SK-N-DZ (cell line): ENCODE results near the gene RASAL1.
A peak's percentile ranks its signal among the peaks of the same experiment; 100 is the strongest.

Experiments
- DNase-seq: peaks from one replicate; pipeline ENCODE4 v3.0.0-alpha.2; 2015; ENCODE audit warnings: low spot score
- small RNA-seq, 2 experiments: library from RNA; depleted of rRNA; stranded (forward); fragments of <200 nt; gene quantifications; one replicate each; pipeline ENCODE3, GENCODE V24; 2014

The RASAL1 gene

GRCh38 chr12:113059071-113059595 is 76.4 kb downstream of the RASAL1 start:
- no peak for DNase-seq

DNA sequence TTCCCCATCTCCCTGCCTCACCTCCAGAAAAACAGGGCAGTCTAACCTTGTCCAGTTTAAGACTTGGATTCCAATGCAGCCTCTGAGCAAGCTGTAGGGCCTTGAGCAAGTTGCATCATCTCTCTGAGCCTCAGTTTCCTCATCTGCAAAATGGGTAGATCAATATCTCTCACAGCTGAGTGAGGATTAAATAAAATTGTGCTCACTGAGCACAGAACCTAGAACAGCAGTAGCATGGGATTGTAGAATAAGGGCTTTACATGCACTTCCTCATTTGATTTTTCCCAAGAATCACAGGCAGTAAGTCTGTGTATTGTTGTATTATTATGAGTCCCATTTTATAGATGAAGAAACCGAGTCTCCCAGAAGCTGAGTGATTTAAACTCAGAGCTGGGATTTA is 77.0 kb downstream of the RASAL1 start:
- no peak for DNase-seq

- no peak for DNase-seq
These were observed 77.7 kb downstream of the RASAL1 start for GRCh38 chr12:113057565-113058485.

- no peak for DNase-seq
These were observed 78.7 kb downstream of the RASAL1 start, which contains the start of gene DTX1 for GRCh38 chr12:113056631-113057488. Gene DTX1 (plus strand): TSS chr12:113056730. CDS start chr12:113058193, 1,463 bp downstream.

DNA sequence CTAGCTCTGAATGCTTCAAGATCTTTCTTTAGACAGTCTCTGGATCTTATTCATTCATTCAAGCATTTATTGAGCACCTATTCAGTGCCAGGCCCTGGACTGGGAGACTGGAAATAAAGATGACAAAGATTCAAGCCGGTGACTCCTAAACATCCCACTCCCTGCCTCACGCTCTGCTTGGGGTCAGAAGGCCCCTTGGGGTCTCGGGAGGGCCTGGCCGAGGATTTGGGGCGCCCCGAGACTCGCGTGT is 79.3 kb downstream of the RASAL1 start:
- DNase-seq: no peak

DNA sequence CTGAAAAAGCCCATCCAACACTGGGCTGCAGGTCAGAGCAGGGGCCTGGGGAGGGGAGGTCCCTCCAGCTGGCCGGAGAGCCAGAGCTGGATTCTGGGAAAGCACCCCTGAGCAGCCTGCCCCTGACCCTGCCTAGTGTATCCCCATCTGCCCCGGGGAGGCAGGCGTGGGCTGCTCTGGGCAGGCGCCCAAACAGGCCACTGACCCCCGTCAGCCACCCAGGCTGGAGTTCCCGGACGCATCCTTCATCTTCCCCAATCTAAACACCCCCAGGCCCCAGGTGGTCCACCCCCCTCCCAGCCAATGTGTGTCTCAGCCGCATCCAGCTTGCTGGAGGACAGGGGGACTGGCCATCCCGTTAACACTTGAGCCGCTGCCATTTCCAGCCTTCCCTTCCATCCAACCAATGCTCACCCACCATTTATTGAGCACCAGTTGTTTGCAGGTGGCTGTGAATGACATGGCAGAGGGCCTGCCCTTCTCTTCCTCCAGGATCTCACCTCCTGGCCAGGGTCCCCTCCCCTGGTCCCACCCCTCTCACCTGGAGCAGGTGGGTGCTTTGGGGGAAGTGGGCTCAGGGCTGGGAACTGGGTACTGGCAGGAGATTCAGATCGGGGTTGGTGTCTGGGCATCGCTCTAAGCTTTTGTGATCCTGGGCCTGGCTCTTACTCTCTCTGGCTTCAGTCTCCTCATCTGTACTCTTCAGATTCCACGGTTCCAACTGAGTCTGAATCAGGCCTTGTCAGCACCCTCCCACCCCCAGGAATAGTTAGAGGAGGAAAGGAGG is 79.8 kb downstream of the RASAL1 start:
- no peak for DNase-seq

- DNase-seq: no peak
These were observed 80.5 kb downstream of the RASAL1 start for GRCh38 chr12:113054948-113055486.

DNA sequence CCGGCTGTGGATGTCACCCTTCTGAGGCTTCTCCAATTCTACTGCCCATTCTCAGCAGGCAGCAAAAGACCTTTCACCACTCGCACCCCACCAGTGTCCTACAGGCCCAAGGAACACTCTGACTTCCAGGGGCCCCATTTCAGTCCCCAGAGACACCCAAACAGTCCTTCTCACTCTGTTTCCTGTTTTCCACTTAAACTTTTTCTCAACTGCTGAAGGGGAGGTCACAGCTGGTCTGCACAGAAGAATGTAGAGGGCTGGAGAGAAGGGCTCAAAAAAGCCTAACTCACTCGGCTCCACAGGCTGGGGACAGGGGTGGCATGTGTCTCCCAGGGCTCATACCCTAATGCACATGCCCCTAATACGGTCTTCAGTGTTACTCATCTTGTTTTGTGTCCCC is 83.2 kb downstream of the RASAL1 start:
- DNase-seq: no peak

GRCh38 chr12:113051759-113052158 is 83.8 kb downstream of the RASAL1 start:
- DNase-seq: no peak

GRCh38 chr12:113050795-113051194 is 84.8 kb downstream of the RASAL1 start:
- no peak for DNase-seq

DNA sequence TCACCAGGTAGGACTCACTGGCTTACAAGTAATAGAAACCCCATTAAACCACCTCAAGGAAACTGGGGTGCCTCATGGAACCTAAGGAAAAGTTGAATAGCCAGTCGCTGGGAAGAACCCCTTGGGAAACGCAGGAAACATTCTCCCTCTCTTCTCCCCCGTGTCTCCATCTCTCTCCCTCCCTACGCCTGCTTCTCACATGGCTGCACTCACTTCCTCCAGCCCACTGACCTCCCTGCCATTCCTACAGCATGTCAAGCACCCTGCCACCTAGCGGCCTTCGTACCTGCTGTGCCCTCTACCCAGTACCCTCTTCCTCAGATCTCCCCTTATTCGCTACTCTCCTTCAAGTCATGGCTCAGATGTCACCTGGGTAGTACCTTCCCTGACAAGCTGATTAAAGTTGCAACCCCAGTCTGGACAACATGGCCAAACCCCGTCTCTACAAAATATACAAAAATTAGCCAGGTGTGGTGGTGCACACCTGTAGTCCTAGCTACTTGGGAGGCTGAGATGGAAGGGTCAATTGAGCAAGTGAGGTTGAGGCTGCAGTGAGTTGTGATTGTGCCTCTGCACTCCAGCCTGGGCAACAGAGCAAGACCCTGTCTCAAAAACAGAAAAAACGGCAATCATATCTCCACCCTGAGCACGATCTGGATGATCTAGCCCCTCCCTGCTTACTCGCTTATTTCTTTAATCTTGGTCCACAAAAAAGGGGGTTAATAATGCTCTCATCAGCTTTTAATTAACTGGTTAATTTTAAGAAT is 85.4 kb downstream of the RASAL1 start:
- peak; percentile 62 for DNase-seq

Small RNA genes within 50 kb of the gene (small RNA-seq; reads per million reads assigned to genes)
- 0 reads per million in 2 experiments for gene MIR7106
- gene RF00019: 0 reads per million in 2 experiments
